Measurements from ENCODE around the gene SGCD.

SGCD gene

DNA sequence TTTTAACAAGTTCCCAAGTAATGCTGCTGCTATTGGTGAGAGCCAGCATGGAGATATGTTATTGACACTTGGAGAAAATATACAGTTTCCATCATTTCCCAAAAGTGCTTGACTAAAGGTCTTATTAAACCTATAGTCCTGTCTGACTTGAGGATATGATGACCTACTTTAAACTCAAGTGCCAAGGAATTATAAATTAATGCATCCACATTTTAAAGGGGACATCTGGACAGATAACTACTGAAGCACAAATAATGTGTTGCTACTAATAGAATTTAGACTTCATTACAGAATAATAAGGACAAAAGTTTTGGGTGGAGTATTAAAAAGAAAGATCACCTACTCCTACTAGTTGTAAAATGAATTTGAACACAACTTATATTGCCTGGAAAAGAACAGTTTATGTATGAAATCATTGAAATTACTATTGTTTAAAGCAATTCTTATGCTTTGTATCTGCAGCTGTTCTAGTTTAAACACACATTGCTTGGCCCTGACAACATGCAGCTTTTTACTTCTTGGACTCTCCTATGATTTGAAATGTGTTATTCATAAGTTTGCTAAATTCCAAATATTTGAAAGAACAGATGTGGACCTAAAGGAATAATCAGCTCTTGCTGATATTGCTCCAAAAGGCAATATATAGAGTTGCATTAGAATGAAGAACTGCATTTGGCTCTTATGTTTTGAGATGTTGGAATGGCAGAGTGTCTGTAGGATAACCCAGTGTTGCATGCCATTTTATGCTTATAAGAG, 73.4 kb downstream of the SGCD start:
- no peak for ATAC-seq
- no peak for TF ChIP-seq CSDC2 (CRISPR knock-in tag; IDR thresholded peaks at IDR 0.05)
- TF ChIP-seq PPARA (CRISPR knock-in tag; IDR thresholded peaks at IDR 0.05; ENCODE audit: borderline replicate concordance) = no peak
- no peak for TF ChIP-seq BACH2 (CRISPR knock-in tag; IDR thresholded peaks at IDR 0.05; ENCODE audit: borderline replicate concordance)
- no peak for TF ChIP-seq ARNTL (CRISPR knock-in tag; IDR thresholded peaks at IDR 0.05; ENCODE audit: borderline replicate concordance, low read depth)
- TF ChIP-seq ZNF565 (CRISPR knock-in tag; conservative IDR thresholded peaks at IDR 0.05; ENCODE audit: low read depth) = no peak
- TF ChIP-seq, protein P1, sequence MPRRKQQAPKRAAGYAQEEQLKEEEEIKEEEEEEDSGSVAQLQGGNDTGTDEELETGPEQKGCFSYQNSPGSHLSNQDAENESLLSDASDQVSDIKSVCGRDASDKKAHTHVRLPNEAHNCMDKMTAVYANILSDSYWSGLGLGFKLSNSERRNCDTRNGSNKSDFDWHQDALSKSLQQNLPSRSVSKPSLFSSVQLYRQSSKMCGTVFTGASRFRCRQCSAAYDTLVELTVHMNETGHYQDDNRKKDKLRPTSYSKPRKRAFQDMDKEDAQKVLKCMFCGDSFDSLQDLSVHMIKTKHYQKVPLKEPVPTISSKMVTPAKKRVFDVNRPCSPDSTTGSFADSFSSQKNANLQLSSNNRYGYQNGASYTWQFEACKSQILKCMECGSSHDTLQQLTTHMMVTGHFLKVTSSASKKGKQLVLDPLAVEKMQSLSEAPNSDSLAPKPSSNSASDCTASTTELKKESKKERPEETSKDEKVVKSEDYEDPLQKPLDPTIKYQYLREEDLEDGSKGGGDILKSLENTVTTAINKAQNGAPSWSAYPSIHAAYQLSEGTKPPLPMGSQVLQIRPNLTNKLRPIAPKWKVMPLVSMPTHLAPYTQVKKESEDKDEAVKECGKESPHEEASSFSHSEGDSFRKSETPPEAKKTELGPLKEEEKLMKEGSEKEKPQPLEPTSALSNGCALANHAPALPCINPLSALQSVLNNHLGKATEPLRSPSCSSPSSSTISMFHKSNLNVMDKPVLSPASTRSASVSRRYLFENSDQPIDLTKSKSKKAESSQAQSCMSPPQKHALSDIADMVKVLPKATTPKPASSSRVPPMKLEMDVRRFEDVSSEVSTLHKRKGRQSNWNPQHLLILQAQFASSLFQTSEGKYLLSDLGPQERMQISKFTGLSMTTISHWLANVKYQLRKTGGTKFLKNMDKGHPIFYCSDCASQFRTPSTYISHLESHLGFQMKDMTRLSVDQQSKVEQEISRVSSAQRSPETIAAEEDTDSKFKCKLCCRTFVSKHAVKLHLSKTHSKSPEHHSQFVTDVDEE (CRISPR knock-in tag; IDR thresholded peaks at IDR 0.05) = no peak
- TF ChIP-seq SNAI2 (CRISPR knock-in tag; IDR thresholded peaks at IDR 0.05) = no peak

- no peak for TF ChIP-seq CSDC2 (CRISPR knock-in tag; IDR thresholded peaks at IDR 0.05)
- TF ChIP-seq ZNF8 (CRISPR knock-in tag; IDR thresholded peaks at IDR 0.05) = no peak
- no peak for TF ChIP-seq ZFP3 (CRISPR knock-in tag; IDR thresholded peaks at IDR 0.05)
- TF ChIP-seq BACH2 (CRISPR knock-in tag; IDR thresholded peaks at IDR 0.05; ENCODE audit: borderline replicate concordance) = no peak
- TF ChIP-seq ESRRG (CRISPR knock-in tag; IDR thresholded peaks at IDR 0.05) = no peak
- no peak for TF ChIP-seq PATZ1 (CRISPR knock-in tag; IDR thresholded peaks at IDR 0.05; ENCODE audit: borderline replicate concordance)
- no peak for TF ChIP-seq TCF4 (CRISPR knock-in tag; IDR thresholded peaks at IDR 0.05; ENCODE audit: borderline replicate concordance)
- TF ChIP-seq PPARA (CRISPR knock-in tag; IDR thresholded peaks at IDR 0.05; ENCODE audit: borderline replicate concordance) = no peak
- TF ChIP-seq, protein P1 (CRISPR knock-in tag; IDR thresholded peaks at IDR 0.05) = no peak
- TF ChIP-seq ISL1 (CRISPR knock-in tag; IDR thresholded peaks at IDR 0.05) = no peak
- no peak for ATAC-seq
Measured at GRCh38 chr5:156401804-156402203, 74.8 kb downstream of the SGCD start.

GRCh38 chr5:156402387-156402921, 75.5 kb downstream of the SGCD start:
- no peak for TF ChIP-seq PATZ1 (CRISPR knock-in tag; IDR thresholded peaks at IDR 0.05; ENCODE audit: borderline replicate concordance)
- no peak for TF ChIP-seq BACH2 (CRISPR knock-in tag; IDR thresholded peaks at IDR 0.05; ENCODE audit: borderline replicate concordance)
- TF ChIP-seq ZNF565 (CRISPR knock-in tag; conservative IDR thresholded peaks at IDR 0.05; ENCODE audit: low read depth) = no peak
- TF ChIP-seq, protein P2, sequence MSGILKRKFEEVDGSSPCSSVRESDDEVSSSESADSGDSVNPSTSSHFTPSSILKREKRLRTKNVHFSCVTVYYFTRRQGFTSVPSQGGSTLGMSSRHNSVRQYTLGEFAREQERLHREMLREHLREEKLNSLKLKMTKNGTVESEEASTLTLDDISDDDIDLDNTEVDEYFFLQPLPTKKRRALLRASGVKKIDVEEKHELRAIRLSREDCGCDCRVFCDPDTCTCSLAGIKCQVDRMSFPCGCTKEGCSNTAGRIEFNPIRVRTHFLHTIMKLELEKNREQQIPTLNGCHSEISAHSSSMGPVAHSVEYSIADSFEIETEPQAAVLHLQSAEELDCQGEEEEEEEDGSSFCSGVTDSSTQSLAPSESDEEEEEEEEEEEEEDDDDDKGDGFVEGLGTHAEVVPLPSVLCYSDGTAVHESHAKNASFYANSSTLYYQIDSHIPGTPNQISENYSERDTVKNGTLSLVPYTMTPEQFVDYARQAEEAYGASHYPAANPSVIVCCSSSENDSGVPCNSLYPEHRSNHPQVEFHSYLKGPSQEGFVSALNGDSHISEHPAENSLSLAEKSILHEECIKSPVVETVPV (CRISPR knock-in tag; IDR thresholded peaks at IDR 0.05) = no peak
- TF ChIP-seq CSDC2 (CRISPR knock-in tag; IDR thresholded peaks at IDR 0.05) = no peak
- TF ChIP-seq ZFP30 (CRISPR knock-in tag; IDR thresholded peaks at IDR 0.05) = no peak
- TF ChIP-seq ARNTL (CRISPR knock-in tag; IDR thresholded peaks at IDR 0.05; ENCODE audit: borderline replicate concordance, low read depth) = no peak
- no peak for TF ChIP-seq OSR1 (CRISPR knock-in tag; IDR thresholded peaks at IDR 0.05)
- TF ChIP-seq PPARA (CRISPR knock-in tag; IDR thresholded peaks at IDR 0.05; ENCODE audit: borderline replicate concordance) = no peak
- ATAC-seq = no peak
